HEK293 (cell line): Measurements from ENCODE around the gene ZBED4.

Source experiments
- CTCF ChIA-PET: fragments of 350-600 bp; formaldehyde crosslinking; extraction: SDS; loops from one replicate; lab custom pipeline; 2021; ENCODE audit warnings: antibody characterized with exemption; lab: Yijun Ruan, JAX
- POLR2A ChIA-PET: fragments of 300-600 bp; formaldehyde crosslinking; extraction: SDS; loops from one replicate; lab custom pipeline; 2020; ENCODE audit warnings: antibody characterized with exemption, inconsistent platforms; lab: Yijun Ruan, JAX
- H3K27ac ChIP-seq: fragments of 200-500 bp; sonication (Bioruptor generic); 2 replicates; pipeline ENCODE4 v1.5.1; 2014; ENCODE audit warnings: low read depth, low read length, control low read depth, inconsistent platforms; ENCODE audit errors: extremely low read depth
- H3K36me3 ChIP-seq, 2 experiments: fragments of 200-500 bp in 1 of 2; sonication (Bioruptor generic) in 1 of 2; 1 replicate in 1 of 2; 2 replicates in 1 of 2; pipeline ENCODE4 v1.5.1; 2014 to 2017; ENCODE audit warnings: inconsistent platforms in 2 of 2, low read length in 2 of 2; ENCODE audit not compliant: control insufficient read depth in 2 of 2, insufficient read depth in 1 of 2
- H3K4me1 ChIP-seq: fragments of 200-500 bp; sonication (Bioruptor generic); 2 replicates; pipeline ENCODE4 v1.5.1; 2014; ENCODE audit warnings: mild to moderate bottlenecking, low read length, inconsistent platforms; ENCODE audit not compliant: control insufficient read depth, insufficient read depth
- H3K4me3 ChIP-seq: 2 replicates; pipeline ENCODE4 v1.5.1; 2011; ENCODE audit warnings: low read depth, mild to moderate bottlenecking, control low read depth, low read length, moderate library complexity
- H3K9me3 ChIP-seq: fragments of 200-500 bp; sonication (Bioruptor generic); 2 replicates; pipeline ENCODE4 v1.5.1; 2014; ENCODE audit warnings: low read depth, low read length, inconsistent platforms; ENCODE audit not compliant: control insufficient read depth, insufficient read depth
- FEZF1 ChIP-seq: fragments of 450-650 bp; formaldehyde crosslinking; IDR thresholded peaks from 2 replicates; pipeline ENCODE4 v1.5.1; 2016; ENCODE audit warnings: missing biosample characterization, missing genetic modification characterization
- KLF8 ChIP-seq: fragments of 450-650 bp; formaldehyde crosslinking; IDR thresholded peaks from 2 replicates; pipeline ENCODE4 v1.5.1; 2016; ENCODE audit warnings: missing biosample characterization, missing genetic modification characterization
- MEIS1 ChIP-seq: sonication (generic); formaldehyde crosslinking; IDR thresholded peaks from 2 replicates; pipeline ENCODE4 v1.8.1; 2022; ENCODE audit warnings: missing genetic modification reagents, mild to moderate bottlenecking, borderline replicate concordance
- OVOL3 ChIP-seq: fragments of 450-650 bp; formaldehyde crosslinking; IDR thresholded peaks from 2 replicates; pipeline ENCODE4 v1.5.1; 2016; ENCODE audit warnings: missing biosample characterization, missing genetic modification characterization
- PRDM1 ChIP-seq: fragments of 450-650 bp; formaldehyde crosslinking; IDR thresholded peaks from 2 replicates; pipeline ENCODE4; 2016; ENCODE audit warnings: missing biosample characterization, missing genetic modification characterization
- ZBTB1 ChIP-seq: fragments of 450-650 bp; formaldehyde crosslinking; IDR thresholded peaks from 2 replicates; pipeline ENCODE4 v1.5.1; 2016; ENCODE audit warnings: missing biosample characterization, missing genetic modification characterization
- ZBTB8A ChIP-seq: fragments of 450-650 bp; formaldehyde crosslinking; IDR thresholded peaks from 2 replicates; pipeline ENCODE4 v1.5.1; 2016; ENCODE audit warnings: missing biosample characterization, missing genetic modification characterization
- ZEB2 ChIP-seq: fragments of 450-650 bp; formaldehyde crosslinking; IDR thresholded peaks from 2 replicates; pipeline ENCODE4 v1.5.1; 2016; ENCODE audit warnings: missing biosample characterization, missing genetic modification characterization
- ZIC2 ChIP-seq: fragments of 450-650 bp; formaldehyde crosslinking; IDR thresholded peaks from 2 replicates; pipeline ENCODE4 v1.5.1; 2016; ENCODE audit warnings: missing biosample characterization, missing genetic modification characterization
- ZNF157 ChIP-seq: fragments of 450-650 bp; formaldehyde crosslinking; IDR thresholded peaks from 2 replicates; pipeline ENCODE4 v1.5.1; 2016; ENCODE audit warnings: missing biosample characterization, missing genetic modification characterization
- ZNF184 ChIP-seq: fragments of 450-650 bp; IDR thresholded peaks from 2 replicates; pipeline ENCODE4 v1.5.1; 2018; ENCODE audit warnings: missing biosample characterization, mild to moderate bottlenecking, missing genetic modification characterization
- ZNF19 ChIP-seq: fragments of 450-650 bp; formaldehyde crosslinking; IDR thresholded peaks from 2 replicates; pipeline ENCODE4; 2016; ENCODE audit warnings: missing biosample characterization, missing genetic modification characterization, low read depth
- ZNF211 ChIP-seq: fragments of 450-650 bp; formaldehyde crosslinking; IDR thresholded peaks from 2 replicates; pipeline ENCODE4 v1.5.1; 2016; ENCODE audit warnings: low read depth, missing biosample characterization, missing genetic modification characterization
- ZNF223 ChIP-seq: fragments of 450-650 bp; formaldehyde crosslinking; IDR thresholded peaks from 2 replicates; pipeline ENCODE4 v1.5.1; 2016; ENCODE audit warnings: missing biosample characterization, missing genetic modification characterization
- ZNF24 ChIP-seq: fragments of 450-650 bp; formaldehyde crosslinking; IDR thresholded peaks from 2 replicates; pipeline ENCODE4 v1.5.1; 2016; ENCODE audit warnings: missing biosample characterization, missing genetic modification characterization
- ZNF266 ChIP-seq: fragments of 450-650 bp; formaldehyde crosslinking; IDR thresholded peaks from 2 replicates; pipeline ENCODE4 v1.5.1; 2016; ENCODE audit warnings: missing biosample characterization, missing genetic modification characterization, low read depth
- ZNF324 ChIP-seq: fragments of 450-650 bp; formaldehyde crosslinking; IDR thresholded peaks from 2 replicates; pipeline ENCODE4 v1.5.1; 2016; ENCODE audit warnings: missing biosample characterization, missing genetic modification characterization
- ZNF391 ChIP-seq: fragments of 450-650 bp; formaldehyde crosslinking; IDR thresholded peaks from 2 replicates; pipeline ENCODE4 v1.5.1; 2016; ENCODE audit warnings: low read depth, missing biosample characterization, missing genetic modification characterization, borderline replicate concordance
- ZNF555 ChIP-seq: fragments of 450-650 bp; formaldehyde crosslinking; conservative IDR thresholded peaks from 2 replicates; pipeline ENCODE4 v1.5.1; 2017; ENCODE audit warnings: missing biosample characterization, mild to moderate bottlenecking, missing genetic modification characterization, inconsistent platforms
- ZNF624 ChIP-seq: fragments of 450-650 bp; formaldehyde crosslinking; IDR thresholded peaks from 2 replicates; pipeline ENCODE4 v1.5.1; 2017; ENCODE audit warnings: missing biosample characterization, missing genetic modification characterization
- ZNF660 ChIP-seq: fragments of 450-650 bp; IDR thresholded peaks from 2 replicates; pipeline ENCODE4 v1.5.1; 2018; ENCODE audit warnings: missing biosample characterization, mild to moderate bottlenecking, missing genetic modification characterization
- ZNF768 ChIP-seq: fragments of 450-650 bp; formaldehyde crosslinking; IDR thresholded peaks from 2 replicates; pipeline ENCODE4 v1.5.1; 2018; ENCODE audit warnings: missing biosample characterization, mild to moderate bottlenecking, missing genetic modification characterization
- ZSCAN30 ChIP-seq: fragments of 450-650 bp; IDR thresholded peaks from 2 replicates; pipeline ENCODE4 v1.5.1; 2018; ENCODE audit warnings: missing biosample characterization, mild to moderate bottlenecking, missing genetic modification characterization, moderate library complexity
- TF ChIP-seq, protein P1 (sequence below): fragments of 450-650 bp; formaldehyde crosslinking; IDR thresholded peaks from 2 replicates; pipeline ENCODE4 v1.5.1; 2016; ENCODE audit warnings: missing biosample characterization, missing genetic modification characterization
- TF ChIP-seq, protein P2 (sequence below): fragments of 450-650 bp; formaldehyde crosslinking; IDR thresholded peaks from 2 replicates; pipeline ENCODE4 v1.5.1; 2016; ENCODE audit warnings: missing biosample characterization, missing genetic modification characterization
- TF ChIP-seq, protein P3 (sequence below): fragments of 450-650 bp; IDR thresholded peaks from 2 replicates; pipeline ENCODE4 v1.5.1; 2018; ENCODE audit warnings: missing biosample characterization, mild to moderate bottlenecking, missing genetic modification characterization

The ZBED4 gene

DNA sequence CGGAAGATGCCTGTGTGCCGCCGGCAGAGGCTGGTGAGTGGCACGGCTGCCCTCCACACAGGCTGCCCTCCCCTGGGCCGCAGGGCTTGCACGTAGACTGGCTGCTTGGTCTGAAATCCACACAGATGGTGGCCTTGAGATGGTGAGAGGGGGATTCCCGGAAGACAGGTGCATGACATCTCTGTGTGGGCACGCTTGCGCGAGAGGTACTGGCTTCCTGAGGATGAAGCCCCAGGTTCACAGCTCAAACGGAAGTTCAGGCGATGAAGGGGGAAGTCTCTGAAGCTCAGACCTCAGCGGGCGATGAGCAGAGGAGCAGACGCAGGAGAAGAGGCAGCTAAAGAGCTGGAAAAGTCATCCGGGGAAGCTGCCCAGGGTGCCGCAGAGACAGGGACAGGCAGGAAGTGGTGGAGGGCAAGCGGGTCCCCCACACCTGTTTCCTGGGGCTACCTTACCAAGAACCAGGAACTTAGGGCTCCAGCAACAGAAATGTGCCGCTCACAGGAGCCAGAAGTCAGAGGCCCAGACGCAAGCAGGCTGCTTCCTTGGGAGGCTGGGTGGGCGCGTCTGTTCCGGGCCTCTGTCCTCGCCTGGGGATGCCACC is 72.0 kb downstream of the ZBED4 start (continued):
- TF ChIP-seq ZEB2 (tag by site-specific recombination) = no peak
- no peak for TF ChIP-seq ZNF324 (tag by site-specific recombination)

DNA sequence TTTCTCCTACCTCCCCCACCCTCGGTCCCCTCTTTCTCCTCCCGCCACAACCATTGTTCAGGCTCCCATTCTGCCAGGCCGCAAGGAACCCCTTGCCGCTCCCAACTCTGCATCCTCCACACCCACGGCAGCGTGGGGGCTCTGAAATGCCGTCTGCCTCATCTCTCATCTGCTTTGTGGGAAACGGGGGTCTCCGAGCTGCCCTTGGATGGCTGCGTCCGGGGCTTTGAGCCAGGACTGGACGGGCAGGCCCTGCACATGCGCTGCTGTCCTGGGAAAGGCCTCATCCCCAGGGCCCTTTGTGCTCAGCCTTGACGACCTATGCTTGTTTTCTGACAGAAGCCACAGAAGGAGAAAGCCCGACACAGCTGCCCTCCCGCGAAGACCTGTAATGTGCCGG is 73.3 kb downstream of the ZBED4 start:
- H3K9me3 ChIP-seq = no peaks in the 10 kb centered on the region
- CTCF ChIA-PET = interaction anchor here (1.0 to 2.4 kb wide), 2 partner anchors 103 to 159 kb away, joined by 4 to 14 read pairs; no protein-coding TSS in a partner anchor
- no peak overlapping the region for H3K27ac ChIP-seq
- POLR2A ChIA-PET = no interaction called here
- peaks cover 0 to 36% of the 10 kb centered on the region in 2 experiments; a peak in 1 of 3 replicates for H3K36me3 ChIP-seq
- TF ChIP-seq ZNF555 (tag by site-specific recombination) (no peak), ZNF211 (no peak), ZNF184 (tag by site-specific recombination) (no peak), ZIC2 (tag by site-specific recombination) (no peak), ZBTB1 (tag by site-specific recombination) (no peak), ZNF157 (tag by site-specific recombination) (no peak), FEZF1 (tag by site-specific recombination) (no peak), KLF8 (tag by site-specific recombination) (no peak), MEIS1 (CRISPR knock-in tag) (no peak), ZNF19 (tag by site-specific recombination) (no peak), ZNF768 (no peak), ZBTB8A (no peak)
- TF ChIP-seq, protein P1, sequence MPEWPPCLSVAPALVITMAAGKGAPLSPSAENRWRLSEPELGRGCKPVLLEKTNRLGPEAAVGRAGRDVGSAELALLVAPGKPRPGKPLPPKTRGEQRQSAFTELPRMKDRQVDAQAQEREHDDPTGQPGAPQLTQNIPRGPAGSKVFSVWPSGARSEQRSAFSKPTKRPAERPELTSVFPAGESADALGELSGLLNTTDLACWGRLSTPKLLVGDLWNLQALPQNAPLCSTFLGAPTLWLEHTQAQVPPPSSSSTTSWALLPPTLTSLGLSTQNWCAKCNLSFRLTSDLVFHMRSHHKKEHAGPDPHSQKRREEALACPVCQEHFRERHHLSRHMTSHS (tag by site-specific recombination) = no peak
- H3K4me3 ChIP-seq = no peak overlapping the region
- no peaks in the 10 kb centered on the region for H3K4me1 ChIP-seq

DNA sequence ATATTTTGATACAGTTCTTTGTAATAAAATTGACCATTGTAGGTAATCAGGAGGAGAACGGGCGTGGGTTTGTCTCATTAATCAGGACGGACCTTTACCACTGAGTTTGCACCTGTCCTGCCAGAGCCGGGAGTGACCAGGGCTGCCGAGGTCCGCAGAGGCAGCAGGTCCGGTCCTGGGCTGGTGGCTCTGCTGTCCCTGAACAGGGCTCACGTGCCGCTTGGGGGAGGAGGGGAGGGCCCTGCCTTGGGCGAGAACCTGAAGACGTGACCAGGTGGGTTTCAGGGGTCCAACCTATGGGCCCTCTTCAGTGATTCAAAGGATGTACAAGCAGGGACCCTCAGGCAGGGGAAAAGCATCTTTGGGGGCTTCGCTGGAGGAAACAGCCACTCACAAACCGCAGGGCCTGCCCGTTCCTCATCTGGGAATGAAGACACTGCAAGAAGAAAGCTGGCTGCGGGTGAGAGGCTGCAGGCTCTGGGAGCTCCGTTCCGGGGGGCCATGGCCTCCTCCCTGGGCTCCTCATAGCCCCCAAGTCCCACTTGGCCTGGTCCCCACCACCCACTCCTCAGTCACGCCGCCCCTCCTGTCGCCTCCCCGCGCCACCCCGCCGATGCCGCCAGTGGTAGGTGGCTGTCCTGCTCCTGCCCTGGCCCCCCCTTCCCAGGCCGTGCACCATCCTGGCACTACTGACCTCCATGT is 74.0 kb downstream of the ZBED4 start:
- Histone ChIP-seq H3K27ac (no peak overlapping the region), H3K4me3 (no peak overlapping the region), H3K9me3 (no peaks in the 10 kb centered on the region), H3K4me1 (no peaks in the 10 kb centered on the region), H3K36me3 (peaks cover 0 to 32% of the 10 kb centered on the region in 2 experiments; a peak in 1 of 3 replicates)
- no peak for TF ChIP-seq ZNF266 (tag by site-specific recombination)
- TF ChIP-seq, protein P2, sequence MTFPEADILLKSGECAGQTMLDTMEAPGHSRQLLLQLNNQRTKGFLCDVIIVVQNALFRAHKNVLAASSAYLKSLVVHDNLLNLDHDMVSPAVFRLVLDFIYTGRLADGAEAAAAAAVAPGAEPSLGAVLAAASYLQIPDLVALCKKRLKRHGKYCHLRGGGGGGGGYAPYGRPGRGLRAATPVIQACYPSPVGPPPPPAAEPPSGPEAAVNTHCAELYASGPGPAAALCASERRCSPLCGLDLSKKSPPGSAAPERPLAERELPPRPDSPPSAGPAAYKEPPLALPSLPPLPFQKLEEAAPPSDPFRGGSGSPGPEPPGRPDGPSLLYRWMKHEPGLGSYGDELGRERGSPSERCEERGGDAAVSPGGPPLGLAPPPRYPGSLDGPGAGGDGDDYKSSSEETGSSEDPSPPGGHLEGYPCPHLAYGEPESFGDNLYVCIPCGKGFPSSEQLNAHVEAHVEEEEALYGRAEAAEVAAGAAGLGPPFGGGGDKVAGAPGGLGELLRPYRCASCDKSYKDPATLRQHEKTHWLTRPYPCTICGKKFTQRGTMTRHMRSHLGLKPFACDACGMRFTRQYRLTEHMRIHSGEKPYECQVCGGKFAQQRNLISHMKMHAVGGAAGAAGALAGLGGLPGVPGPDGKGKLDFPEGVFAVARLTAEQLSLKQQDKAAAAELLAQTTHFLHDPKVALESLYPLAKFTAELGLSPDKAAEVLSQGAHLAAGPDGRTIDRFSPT (tag by site-specific recombination) = 0 out of 2 replicates have a peak, but pooled peaks have one; percentile 12
- ChIA-PET POLR2A (no interaction called here), CTCF (interaction anchor here (1.0 to 2.4 kb wide), 2 partner anchors 103 to 104 kb away, joined by 4 to 14 read pairs; no protein-coding TSS in a partner anchor)

DNA sequence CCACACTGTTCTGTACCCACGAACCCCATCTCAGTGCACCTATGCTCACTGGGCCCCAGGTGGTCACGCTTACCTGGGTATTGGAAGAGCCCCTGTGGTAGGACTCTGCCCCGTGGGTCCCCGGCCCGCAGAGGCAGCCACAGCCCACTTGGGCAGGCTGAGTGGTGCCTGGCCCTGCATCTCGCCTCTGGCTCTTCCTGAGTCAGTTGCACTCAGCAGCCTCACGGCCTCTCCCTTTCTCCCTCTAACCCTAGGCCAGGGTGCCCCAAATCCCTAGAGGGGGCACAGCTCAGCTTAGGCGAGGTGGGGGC is 74.5 kb downstream of the ZBED4 start:
- no peak overlapping the region for H3K27ac ChIP-seq
- no peaks in the 10 kb centered on the region for H3K4me1 ChIP-seq
- H3K9me3 ChIP-seq = no peaks in the 10 kb centered on the region
- CTCF ChIA-PET = interaction anchor here (0.7 to 2.4 kb wide), 3 partner anchors 102 to 221 kb away, joined by 3 to 14 read pairs (median 4); no protein-coding TSS in a partner anchor
- peaks cover 0 to 29% of the 10 kb centered on the region in 2 experiments; a peak in 1 of 3 replicates for H3K36me3 ChIP-seq
- POLR2A ChIA-PET = no interaction called here
- no peak overlapping the region for H3K4me3 ChIP-seq
- TF ChIP-seq ZNF555 (tag by site-specific recombination) (no peak), PRDM1 (tag by site-specific recombination) (no peak), ZNF19 (tag by site-specific recombination) (no peak), ZNF624 (no peak), ZNF660 (tag by site-specific recombination) (no peak), ZNF223 (no peak), ZBTB1 (tag by site-specific recombination) (no peak), ZNF24 (tag by site-specific recombination) (no peak), ZSCAN30 (no peak), ZBTB8A (no peak), ZNF391 (tag by site-specific recombination) (no peak), OVOL3 (no peak)
- TF ChIP-seq, protein P3, sequence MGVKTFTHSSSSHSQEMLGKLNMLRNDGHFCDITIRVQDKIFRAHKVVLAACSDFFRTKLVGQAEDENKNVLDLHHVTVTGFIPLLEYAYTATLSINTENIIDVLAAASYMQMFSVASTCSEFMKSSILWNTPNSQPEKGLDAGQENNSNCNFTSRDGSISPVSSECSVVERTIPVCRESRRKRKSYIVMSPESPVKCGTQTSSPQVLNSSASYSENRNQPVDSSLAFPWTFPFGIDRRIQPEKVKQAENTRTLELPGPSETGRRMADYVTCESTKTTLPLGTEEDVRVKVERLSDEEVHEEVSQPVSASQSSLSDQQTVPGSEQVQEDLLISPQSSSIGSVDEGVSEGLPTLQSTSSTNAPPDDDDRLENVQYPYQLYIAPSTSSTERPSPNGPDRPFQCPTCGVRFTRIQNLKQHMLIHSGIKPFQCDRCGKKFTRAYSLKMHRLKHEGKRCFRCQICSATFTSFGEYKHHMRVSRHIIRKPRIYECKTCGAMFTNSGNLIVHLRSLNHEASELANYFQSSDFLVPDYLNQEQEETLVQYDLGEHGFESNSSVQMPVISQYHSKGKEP (tag by site-specific recombination) = no peak
